GM18499 (cell line): Measurements from ENCODE around the gene SLC12A3.

Source experiments
- ATAC-seq: cut with Tn5 transposase; IDR thresholded peaks from one replicate; pipeline ENCODE4 v1.9.1; 2021; ENCODE audit warnings: moderate number of reproducible peaks; ENCODE audit not compliant: insufficient read depth, unreplicated experiment

Gene SLC12A3

DNA sequence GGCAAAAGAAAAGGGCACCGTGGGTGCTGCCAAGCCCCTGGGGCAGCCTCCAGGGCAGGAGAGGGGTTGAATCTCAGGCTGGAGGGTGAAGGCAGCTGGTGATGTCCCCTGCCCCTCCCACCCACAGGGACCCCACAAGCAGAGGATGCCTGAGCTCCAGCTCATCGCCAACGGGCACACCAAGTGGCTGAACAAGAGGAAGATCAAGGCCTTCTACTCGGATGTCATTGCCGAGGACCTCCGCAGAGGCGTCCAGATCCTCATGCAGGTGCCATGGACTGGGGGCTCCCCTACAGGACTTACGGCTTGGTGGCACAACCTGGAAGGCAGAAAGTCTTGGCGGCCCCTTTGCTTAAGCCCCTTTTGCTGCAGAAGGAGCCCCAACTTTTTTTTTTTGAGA is 21.8 kb downstream of the SLC12A3 start:
- ATAC-seq, result no peak

GRCh38 chr16:56888806-56889205 is 23.8 kb downstream of the SLC12A3 start:
- ATAC-seq, result peak; percentile 75

DNA sequence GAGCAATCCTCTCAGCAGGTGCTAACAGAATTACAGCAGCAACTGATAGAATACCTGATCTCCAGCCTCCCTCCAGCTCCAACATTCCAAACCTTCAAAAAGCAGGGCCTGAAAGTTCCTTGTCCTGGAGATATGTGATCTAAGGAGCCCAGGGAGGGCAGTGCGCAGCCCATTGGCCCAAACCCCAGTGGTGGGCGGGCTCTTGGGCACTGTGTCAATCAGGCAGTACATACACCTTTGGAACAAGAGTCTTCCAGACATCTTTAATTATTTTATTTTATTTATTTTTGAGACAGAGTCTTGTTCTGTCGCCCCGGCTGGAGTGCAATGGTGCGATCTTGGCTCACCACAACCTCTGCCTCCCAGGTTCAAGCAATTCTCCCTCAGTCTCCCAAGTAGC is 24.2 kb downstream of the SLC12A3 start:
- ATAC-seq, result no peak

DNA sequence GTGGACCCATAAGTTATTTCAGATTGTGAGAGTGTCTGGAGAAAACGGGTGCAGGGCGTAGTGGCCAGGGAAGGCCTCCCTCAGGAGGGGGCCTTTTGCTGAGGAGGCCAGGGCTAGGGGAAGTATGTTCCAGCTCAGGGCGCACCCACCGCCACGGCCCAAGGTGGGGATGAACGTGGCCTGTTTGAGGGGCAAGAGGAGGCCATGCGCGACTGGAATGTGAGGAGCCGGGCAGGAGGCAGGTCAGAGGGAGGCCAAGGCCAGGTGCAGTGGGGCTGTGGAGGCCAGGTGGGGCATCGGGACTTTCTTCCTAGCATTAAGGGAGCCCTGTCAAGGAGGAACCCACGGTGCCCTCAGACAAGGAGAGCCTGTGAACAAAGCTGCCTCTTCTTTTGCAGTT is 26.7 kb downstream of the SLC12A3 start:
- no peak for ATAC-seq

- ATAC-seq, result no peak
Observed at GRCh38 chr16:56892705-56893104, 27.7 kb downstream of the SLC12A3 start.

DNA sequence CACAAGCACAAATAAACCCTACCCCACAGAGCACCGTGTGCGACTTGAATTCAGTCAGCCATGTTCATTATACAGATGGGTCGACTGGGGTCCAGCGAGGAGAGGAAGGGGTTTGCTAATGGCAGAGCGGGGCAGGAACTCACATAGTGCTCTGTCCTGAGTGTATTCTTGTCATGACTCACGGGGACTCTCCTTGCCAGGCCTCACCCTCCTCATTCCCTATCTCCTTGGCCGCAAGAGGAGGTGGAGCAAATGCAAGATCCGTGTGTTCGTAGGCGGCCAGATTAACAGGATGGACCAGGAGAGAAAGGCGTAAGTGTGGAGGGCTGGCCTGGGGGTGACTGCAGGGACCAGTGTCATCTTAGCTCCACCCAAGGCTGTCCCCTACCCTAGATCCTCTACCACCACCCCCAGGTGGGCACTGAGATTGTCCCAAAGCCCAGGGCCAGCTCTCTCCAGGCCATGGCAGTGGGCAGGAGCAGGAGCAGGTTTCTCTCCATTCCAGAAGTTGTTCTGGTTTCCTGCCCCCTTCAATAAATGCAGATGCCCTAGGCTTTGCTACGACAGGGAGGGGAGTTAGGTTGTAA is 29.4 kb downstream of the SLC12A3 start:
- no peak for ATAC-seq

- no peak for ATAC-seq
Observed at GRCh38 chr16:56895813-56896212, 30.8 kb downstream of the SLC12A3 start.

- ATAC-seq, result no peak
Observed at GRCh38 chr16:56896244-56896643, 31.2 kb downstream of the SLC12A3 start.

- no peak for ATAC-seq
Observed at GRCh38 chr16:56897026-56897799, 32.2 kb downstream of the SLC12A3 start.

DNA sequence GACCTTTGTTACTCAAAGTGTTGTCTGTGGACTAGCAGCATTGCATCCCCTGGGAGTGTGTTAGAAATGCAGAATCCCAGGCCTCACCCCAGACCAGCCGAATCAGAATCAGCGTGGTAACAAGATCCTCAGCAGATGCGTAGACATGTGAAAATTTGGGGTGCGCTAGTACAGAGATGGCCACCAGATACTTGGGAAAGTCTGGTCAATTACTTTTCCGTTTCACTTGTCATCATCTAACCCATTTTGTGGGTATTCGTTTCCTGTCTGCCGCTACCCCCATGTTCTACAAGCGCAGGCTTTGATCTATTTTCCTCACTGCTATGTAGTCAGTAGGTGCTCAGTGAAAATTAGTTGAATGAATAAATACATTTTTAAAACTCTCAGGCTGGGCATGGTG is 33.8 kb downstream of the SLC12A3 start:
- ATAC-seq, result no peak

GRCh38 chr16:56903866-56904265 is 38.9 kb downstream of the SLC12A3 start:
- no peak for ATAC-seq

DNA sequence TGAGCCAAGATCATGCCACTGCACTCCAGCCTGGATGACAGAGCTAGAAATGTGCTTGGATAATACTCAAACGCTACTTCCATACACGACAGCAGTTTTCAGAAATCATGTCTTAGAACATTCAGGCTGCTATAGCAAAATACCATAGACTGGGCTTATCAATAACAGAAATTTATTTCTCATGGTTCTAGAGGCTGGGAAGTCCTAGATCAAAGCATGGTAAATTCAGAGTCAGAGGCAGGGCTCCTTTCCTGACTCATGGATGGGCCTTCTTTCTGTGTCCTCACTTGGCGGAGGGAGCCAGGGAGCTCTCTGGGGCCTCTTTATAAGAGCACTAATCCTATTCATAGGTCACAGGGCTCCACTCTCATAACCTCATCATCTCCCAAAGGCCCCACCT is 42.4 kb downstream of the SLC12A3 start:
- ATAC-seq, result no peak

- ATAC-seq, result no peak
Observed at GRCh38 chr16:56909527-56909979, 44.5 kb downstream of the SLC12A3 start.

GRCh38 chr16:56910112-56910511 is 45.1 kb downstream of the SLC12A3 start:
- no peak for ATAC-seq

GRCh38 chr16:56910654-56911539 is 45.9 kb downstream of the SLC12A3 start:
- ATAC-seq, result no peak

GRCh38 chr16:56911771-56912571 is 47.0 kb downstream of the SLC12A3 start:
- ATAC-seq, result peak; percentile 42

DNA sequence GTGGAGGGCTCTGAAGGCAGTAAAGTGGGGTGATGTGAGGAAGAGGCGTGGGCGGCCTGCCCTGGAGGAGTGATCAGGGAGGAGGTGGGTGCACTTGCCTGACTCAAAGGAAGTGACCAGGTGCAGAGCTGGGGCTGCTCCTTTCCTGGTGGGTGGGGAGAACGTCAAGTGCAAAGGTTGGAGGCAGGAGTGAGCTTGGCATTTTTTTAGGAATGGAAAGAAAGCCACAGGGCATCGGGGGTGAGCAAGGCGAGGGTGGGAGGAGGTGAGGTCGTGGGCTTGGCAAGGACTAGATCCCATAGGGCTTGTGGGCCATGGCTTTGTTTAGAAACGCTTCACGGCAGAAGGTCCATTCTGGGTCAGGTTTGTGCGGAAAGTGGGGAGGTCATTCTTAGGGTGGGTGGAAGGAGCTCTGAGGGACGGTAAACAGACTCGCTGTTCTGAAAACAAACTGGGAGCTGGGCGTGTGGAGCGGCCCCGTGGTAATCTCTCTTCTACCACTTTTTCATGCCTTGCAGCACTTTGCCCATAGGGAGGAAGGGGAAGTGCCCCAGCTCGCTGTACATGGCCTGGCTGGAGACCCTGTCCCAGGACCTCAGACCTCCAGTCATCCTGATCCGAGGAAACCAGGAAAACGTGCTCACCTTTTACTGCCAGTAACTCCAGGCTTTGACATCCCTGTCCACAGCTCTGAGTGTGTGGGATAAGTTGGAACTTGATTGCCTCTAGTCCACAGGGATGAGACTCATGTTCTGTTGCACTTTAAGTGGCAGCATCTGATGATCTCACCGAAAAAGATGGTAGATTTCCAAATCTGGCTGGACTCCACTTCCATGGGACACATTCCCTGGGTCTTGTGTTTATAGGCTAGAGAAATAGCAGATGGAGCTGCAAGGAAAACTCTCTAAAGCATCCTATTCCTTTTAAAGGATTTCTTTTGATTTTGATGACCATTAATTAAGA is 48.0 kb downstream of the SLC12A3 start:
- no peak for ATAC-seq

GRCh38 chr16:56914896-56915295 is 49.9 kb downstream of the SLC12A3 start:
- no peak for ATAC-seq
